OCI-LY7 (cell line): ENCODE measurements around the gene LLPH. TPM values are rescaled to one million over a fixed set of nuclear protein-coding genes. Genes with fewer than 3 reads are reported as not detected.
A peak's percentile ranks its signal among the peaks of the same experiment; 100 is the strongest.

Experiments used
- BruUV-seq: library from RNA; stranded (reverse); fragments of 400-500 nt; replicated peaks from 2 replicates; lab custom pipeline; 2021; lab: Mats Ljungman, UMichigan
- CTCF ChIA-PET: fragments of 300-600 bp; sonication (Branson Sonifier 250); formaldehyde crosslinking; loops from one replicate; lab custom pipeline; 2022; ENCODE audit warnings: antibody characterized with exemption; ENCODE audit not compliant: unreplicated experiment; lab: Charles Lee
- POLR2A ChIA-PET: fragments of 300-600 bp; sonication (Branson Sonifier 250); formaldehyde crosslinking; loops from one replicate; lab custom pipeline; 2022; ENCODE audit warnings: antibody characterized with exemption; lab: Charles Lee
- DNase-seq: peaks from one replicate; pipeline ENCODE4 v3.0.0-alpha.2; 2015; ENCODE audit warnings: low spot score
- H2AFZ ChIP-seq: fragments of 200-600 bp; sonication (generic), shearing (Covaris generic); 2 replicates; pipeline ENCODE4 v1.6.1; 2014; ENCODE audit warnings: mild to moderate bottlenecking, antibody characterized with exemption, low read length, moderate library complexity
- H3K27ac ChIP-seq: fragments of 200-600 bp; sonication (generic); 2 replicates; pipeline ENCODE4 v1.5.1; 2014; ENCODE audit warnings: mixed run types, low read depth, mild to moderate bottlenecking, moderate library complexity, low read length, inconsistent platforms; ENCODE audit not compliant: poor library complexity, severe bottlenecking
- H3K36me3 ChIP-seq: fragments of 200-600 bp; sonication (generic); 2 replicates; pipeline ENCODE4 v1.6.1; 2014; ENCODE audit warnings: mild to moderate bottlenecking, antibody characterized with exemption, low read length, moderate library complexity, mixed read lengths; ENCODE audit not compliant: insufficient read depth
- H3K4me1 ChIP-seq: fragments of 200-600 bp; sonication (generic); 2 replicates; pipeline ENCODE4 v1.5.1; 2014; ENCODE audit warnings: mild to moderate bottlenecking, low read length; ENCODE audit not compliant: insufficient read depth, poor library complexity, severe bottlenecking
- H3K4me2 ChIP-seq: fragments of 200-600 bp; sonication (generic); 2 replicates; pipeline ENCODE4 v1.6.1; 2014; ENCODE audit warnings: mild to moderate bottlenecking, low read length
- H3K4me3 ChIP-seq: fragments of 200-600 bp; sonication (generic); 2 replicates; pipeline ENCODE4 v1.5.1; 2014; ENCODE audit warnings: mild to moderate bottlenecking, low read depth, low read length; ENCODE audit not compliant: poor library complexity, severe bottlenecking
- H3K79me2 ChIP-seq: fragments of 200-600 bp; sonication (generic); 2 replicates; pipeline ENCODE4 v1.6.1; 2016; ENCODE audit warnings: low read depth, mild to moderate bottlenecking, low read length, moderate library complexity, mixed read lengths; ENCODE audit not compliant: insufficient read depth
- H3K9me2 ChIP-seq: fragments of 200-600 bp; sonication (generic); 2 replicates; pipeline ENCODE4 v1.6.1; 2016; ENCODE audit warnings: mild to moderate bottlenecking, low read length, mixed read lengths; ENCODE audit not compliant: insufficient read depth
- H3K9me3 ChIP-seq: fragments of 200-600 bp; sonication (generic); 2 replicates; pipeline ENCODE4 v1.6.1; 2014; ENCODE audit warnings: mild to moderate bottlenecking, mixed run types, low read length, mixed read lengths
- H4K20me1 ChIP-seq: fragments of 200-600 bp; sonication (generic); 2 replicates; pipeline ENCODE4 v1.6.1; 2014; ENCODE audit warnings: mild to moderate bottlenecking, antibody characterized with exemption, low read length, moderate library complexity, mixed read lengths; ENCODE audit not compliant: insufficient read depth
- CTCF ChIP-seq: fragments of 200-600 bp; sonication (generic); conservative IDR thresholded peaks from 2 replicates; pipeline ENCODE4 v1.5.1; 2014; ENCODE audit warnings: mild to moderate bottlenecking, antibody characterized with exemption, low read length, moderate library complexity, mixed read lengths
- EZH2phosphoT487 ChIP-seq: fragments of 200-600 bp; sonication (generic); IDR thresholded peaks from 2 replicates; pipeline ENCODE4 v1.6.1; 2018; ENCODE audit warnings: low read depth, borderline replicate concordance, mild to moderate bottlenecking, mixed run types, antibody characterized with exemption, low read length, moderate library complexity, mixed read lengths
- intact Hi-C: fragments of 100-400 bp; cut with micrococcal nuclease; formaldehyde crosslinking; loops from one replicate; pipeline ENCODE4 v1.10.0; 2022; ENCODE audit not compliant: unreplicated experiment
- total RNA-seq, 2 experiments: library from RNA; depleted of rRNA in 1 of 2; stranded (reverse); fragments of >200 nt in 1 of 2; shearing (Covaris generic) in 1 of 2; gene quantifications; 2 replicates each; pipeline ENCODE4 v1.2.3, GENCODE V29; 2014 to 2022

The LLPH gene
- total RNA-seq, 2 experiments from 2014 or later: 5.7 to 39.6 TPM

GRCh38 chr12:66129934-66130266, 650 bp downstream of the LLPH start:
- intact Hi-C loops: loop anchor here (1.0 to 5.0 kb wide), 4 partner anchors 39 to 1137 kb away; partner anchors contain the start of genes CAND1, HELB and TMBIM4
- Histone ChIP-seq H3K4me2 (peak overlapping the region; percentile 71), H3K9me3 (no peaks in the 10 kb centered on the region), H3K36me3 (peaks cover 36% of the 10 kb centered on the region), H3K4me3 (peak overlapping the region; percentile 98), H3K27ac (no peak overlapping the region), H4K20me1 (peaks cover 7% of the 10 kb centered on the region; the same call in 1 of the 2 replicates), H3K4me1 (peaks cover 29% of the 10 kb centered on the region), H3K79me2 (peaks cover 61% of the 10 kb centered on the region), H2AFZ (peak overlapping the region; percentile 88; the same call in 1 of the 2 replicates), H3K9me2 (no peaks in the 10 kb centered on the region)
- TF ChIP-seq EZH2phosphoT487: no peak
- no peak for TF ChIP-seq CTCF
- CTCF ChIA-PET: no interaction called here
- DNase-seq: no peak
- BruUV-seq: no TSS peak
- POLR2A ChIA-PET: interaction anchor here (0.7 to 2.9 kb wide), 6 partner anchors 11 to 1908 kb away, joined by 3 to 30 read pairs (median 8); partner anchors contain the start of genes HELB, KICS2 and TMBIM4

GRCh38 chr12:66127650-66128049, 2.9 kb downstream of the LLPH start:
- Histone ChIP-seq H3K79me2 (peaks cover 61% of the 10 kb centered on the region), H4K20me1 (peaks cover 7% of the 10 kb centered on the region; the same call in 1 of the 2 replicates), H3K4me2 (no peak overlapping the region)

More at GRCh38 chr12:66127650-66128049, 2.9 kb downstream of the LLPH start:
- Histone ChIP-seq H3K27ac (no peak overlapping the region), H3K36me3 (peaks cover 58% of the 10 kb centered on the region), H3K4me1 (peaks cover 26% of the 10 kb centered on the region), H3K9me3 (no peaks in the 10 kb centered on the region), H3K4me3 (no peak overlapping the region), H2AFZ (no peak overlapping the region), H3K9me2 (no peaks in the 10 kb centered on the region)
- no peak for DNase-seq
- CTCF ChIA-PET: no interaction called here
- TF ChIP-seq CTCF: no peak
- TF ChIP-seq EZH2phosphoT487: no peak
- POLR2A ChIA-PET: no interaction called here
- no TSS peak for BruUV-seq
- intact Hi-C loops: no loop called here
